Hematopoietic multipotent progenitor cell (in vitro differentiated cells): ENCODE measurements around the gene ARHGAP15. TPM values are rescaled to one million over a fixed set of nuclear protein-coding genes. Genes with fewer than 3 reads are reported as not detected.
A peak's percentile ranks its signal among the peaks of the same experiment; 100 is the strongest.

Experiments used
- DNase-seq, 3 donors: peaks; one replicate each; pipeline ENCODE4 v3.0.0-alpha.2; 2011 to 2015; ENCODE audit warnings: low read depth in 2 of 3, low spot score in 2 of 3
- total RNA-seq: library from RNA; depleted of rRNA; stranded (reverse); fragments of >200 nt; gene quantifications from one replicate; pipeline ENCODE4 v1.2.3, GENCODE V29; 2012

The ARHGAP15 gene
- total RNA-seq, 1 donor = 77.3 TPM

DNA sequence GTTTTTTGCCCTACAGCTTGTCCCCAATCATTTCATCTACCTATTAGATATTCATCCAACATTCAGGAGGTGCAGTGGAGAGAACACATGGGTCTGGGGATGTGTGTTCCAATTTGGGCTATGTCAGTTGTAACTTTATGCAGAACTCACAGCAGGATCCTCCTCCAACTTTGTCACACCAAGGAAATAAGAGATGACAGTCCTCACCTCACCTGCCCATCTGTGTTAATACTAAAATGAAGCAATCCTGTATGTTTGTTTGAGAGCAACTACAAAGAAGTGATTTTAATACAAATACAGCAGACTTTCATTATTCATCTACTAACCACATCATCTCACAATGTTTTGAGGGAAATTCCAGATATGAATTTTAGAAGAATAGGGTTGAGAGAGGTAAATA lies 126.7 kb downstream of the ARHGAP15 start:
- no peak for DNase-seq

- DNase-seq = peak in 2 of 3 donors; percentile 55 to 75
These were observed 129.1 kb downstream of the ARHGAP15 start for GRCh38 chr2:143258126-143258892.

- peak in 2 of 3 donors; percentile 77 to 84 for DNase-seq
These were observed 130.2 kb downstream of the ARHGAP15 start for GRCh38 chr2:143259368-143259958.

DNA sequence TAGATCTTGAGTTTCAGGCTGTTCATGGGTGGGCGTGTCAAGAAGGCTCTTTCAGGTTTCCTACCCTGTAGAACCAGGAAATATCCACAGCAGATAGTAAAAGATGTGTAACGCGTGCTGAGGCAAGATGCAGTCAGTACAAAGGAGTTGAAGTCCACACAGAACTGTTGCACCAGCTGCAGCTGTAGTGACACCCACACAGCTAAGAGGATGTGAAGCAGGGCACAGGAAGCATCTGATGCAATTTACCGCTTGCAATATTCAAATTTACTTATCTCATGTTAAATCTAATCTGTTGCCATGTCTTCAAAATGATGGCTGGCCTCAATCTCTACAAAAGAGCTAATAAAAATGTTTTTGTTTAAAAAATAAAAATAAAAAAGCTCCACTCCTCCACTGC lies 132.8 kb downstream of the ARHGAP15 start:
- DNase-seq = peak in 2 of 3 donors; percentile 53 to 71

GRCh38 chr2:143262389-143262788 lies 133.2 kb downstream of the ARHGAP15 start:
- DNase-seq = no peak

- DNase-seq = no peak
These were observed 133.9 kb downstream of the ARHGAP15 start for GRCh38 chr2:143263066-143263625.

DNA sequence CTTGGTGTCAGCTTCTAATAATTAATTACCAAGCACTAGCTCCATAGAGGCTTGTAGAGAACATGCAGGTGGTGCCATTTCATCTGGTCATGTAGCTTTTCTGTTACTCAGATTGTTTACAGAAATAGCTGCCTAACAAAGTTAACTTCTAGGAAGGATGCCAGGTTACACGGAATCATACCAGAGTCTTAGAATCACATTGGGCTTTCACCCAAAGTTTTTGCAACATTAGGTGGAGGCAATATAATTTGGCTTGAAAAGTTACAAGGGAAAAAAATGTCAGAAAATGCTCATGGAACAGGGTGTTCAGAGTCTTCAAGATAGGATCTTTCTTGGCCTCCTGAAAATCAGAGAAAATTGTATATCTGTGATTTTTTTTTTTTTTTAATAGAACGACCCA lies 135.6 kb downstream of the ARHGAP15 start:
- no peak for DNase-seq

DNA sequence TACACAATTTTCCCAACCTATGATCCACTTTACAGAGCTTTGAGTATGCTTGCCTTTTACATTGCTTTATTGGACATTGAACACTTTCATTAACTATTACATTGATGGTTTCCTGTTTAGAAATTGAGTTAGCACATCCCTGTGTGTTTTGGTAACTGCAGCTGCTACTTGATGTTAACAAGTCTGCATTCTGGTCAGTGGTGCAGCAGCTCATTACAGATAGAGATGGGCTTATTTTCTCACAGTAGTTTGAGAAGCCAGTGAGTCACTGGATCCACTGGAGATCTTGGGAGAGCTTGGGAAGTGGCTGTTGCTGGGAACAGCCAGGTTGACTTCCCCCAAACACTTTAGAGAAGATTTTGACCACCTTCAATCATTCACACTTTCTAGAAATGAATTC lies 150.5 kb downstream of the ARHGAP15 start:
- DNase-seq = no peak

DNA sequence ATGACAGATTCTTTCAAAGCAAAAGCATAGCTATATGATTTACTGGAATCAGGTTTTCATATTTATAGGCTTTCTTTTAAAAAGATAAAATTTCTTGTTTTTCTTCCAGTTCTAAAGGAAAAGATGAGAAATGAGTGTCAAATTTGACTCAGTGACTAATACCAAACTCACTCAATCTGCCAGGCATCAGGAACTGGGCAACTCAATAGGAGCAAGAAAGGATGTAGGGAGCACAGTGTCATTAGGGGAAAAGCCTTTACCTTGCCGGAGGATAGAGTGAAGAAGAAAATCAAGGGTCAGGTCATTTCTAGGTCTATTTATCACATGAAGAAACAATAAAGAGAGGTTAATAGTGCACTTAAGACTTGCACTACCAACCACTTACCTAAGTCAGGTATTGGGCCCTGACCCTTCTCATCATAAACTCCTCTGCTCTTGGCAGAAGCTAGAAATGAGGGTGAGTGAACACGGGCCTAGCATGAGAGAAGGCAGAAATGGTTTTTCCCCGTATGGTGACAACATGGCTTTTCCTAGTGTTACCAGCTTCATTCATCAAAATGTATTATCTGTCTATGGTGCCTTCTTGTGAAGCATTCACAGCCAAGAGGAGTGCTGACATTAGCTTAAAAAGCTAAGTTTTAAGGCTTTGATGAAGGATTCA lies 151.0 kb downstream of the ARHGAP15 start:
- DNase-seq = no peak

GRCh38 chr2:143282684-143283083 lies 153.5 kb downstream of the ARHGAP15 start:
- peak in 1 of 3 donors; percentile 17 for DNase-seq

- peak in 2 of 3 donors; percentile 57 to 67 for DNase-seq
These were observed 155.0 kb downstream of the ARHGAP15 start for GRCh38 chr2:143284087-143284675.

- DNase-seq = no peak
These were observed 159.8 kb downstream of the ARHGAP15 start for GRCh38 chr2:143289025-143289424.

DNA sequence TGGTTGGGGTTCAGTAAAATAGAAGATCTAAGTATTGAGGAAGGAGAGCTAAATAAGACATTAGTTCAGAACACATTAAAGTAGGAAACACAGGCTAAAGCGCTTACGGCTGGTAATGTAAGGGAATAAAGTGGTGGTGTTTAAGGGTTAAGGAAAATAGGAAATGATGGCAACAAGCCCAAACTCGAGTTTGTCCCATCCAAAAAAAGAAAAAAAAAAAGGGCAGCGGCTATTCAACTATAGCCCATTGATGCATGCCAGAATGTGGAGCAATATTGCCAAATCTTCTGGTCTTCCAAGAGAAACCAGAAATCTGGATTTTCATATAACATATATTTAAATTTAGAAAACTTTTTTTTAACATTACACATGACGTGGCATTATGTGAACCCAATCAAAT lies 161.0 kb downstream of the ARHGAP15 start:
- no peak for DNase-seq

DNA sequence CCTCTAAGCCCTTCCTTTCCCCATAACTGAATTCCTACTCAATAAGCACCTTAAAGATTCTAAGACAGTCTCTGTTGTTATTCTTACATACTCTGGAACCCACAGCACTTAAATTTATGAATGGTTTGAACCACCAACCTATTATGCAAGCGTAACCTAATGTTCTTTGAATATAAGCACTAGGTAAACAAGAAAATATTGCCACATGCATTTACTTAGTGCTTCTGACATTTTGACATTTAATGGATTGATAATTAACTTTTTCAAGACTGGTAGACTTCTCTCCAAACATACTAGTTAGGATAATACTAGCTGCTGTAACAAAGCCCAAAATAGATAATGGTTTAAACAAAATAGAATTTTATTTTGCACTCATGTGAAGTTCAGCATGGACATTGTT lies 164.8 kb downstream of the ARHGAP15 start:
- no peak for DNase-seq

GRCh38 chr2:143296089-143296488 lies 166.9 kb downstream of the ARHGAP15 start:
- peak in 2 of 3 donors; percentile 3 to 51 for DNase-seq

DNA sequence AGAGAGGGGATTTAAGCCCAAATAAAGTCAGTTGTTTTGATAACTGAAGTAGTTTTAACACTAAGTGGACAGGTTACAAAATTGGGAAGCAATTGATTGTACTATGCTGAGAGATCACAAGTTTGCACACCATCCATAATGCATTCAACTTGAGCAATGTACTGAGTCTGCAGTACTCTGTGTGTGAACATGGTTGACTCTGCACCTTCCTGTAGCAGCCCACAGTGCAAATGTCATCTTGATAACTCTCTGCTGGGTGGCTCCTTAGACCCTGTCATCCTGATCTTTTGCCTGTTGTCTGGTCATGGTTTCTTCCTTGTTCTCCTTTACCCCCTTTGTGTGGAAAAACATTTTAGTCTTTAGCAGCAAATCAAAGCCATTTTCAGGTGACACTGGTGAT lies 168.0 kb downstream of the ARHGAP15 start:
- DNase-seq = no peak

DNA sequence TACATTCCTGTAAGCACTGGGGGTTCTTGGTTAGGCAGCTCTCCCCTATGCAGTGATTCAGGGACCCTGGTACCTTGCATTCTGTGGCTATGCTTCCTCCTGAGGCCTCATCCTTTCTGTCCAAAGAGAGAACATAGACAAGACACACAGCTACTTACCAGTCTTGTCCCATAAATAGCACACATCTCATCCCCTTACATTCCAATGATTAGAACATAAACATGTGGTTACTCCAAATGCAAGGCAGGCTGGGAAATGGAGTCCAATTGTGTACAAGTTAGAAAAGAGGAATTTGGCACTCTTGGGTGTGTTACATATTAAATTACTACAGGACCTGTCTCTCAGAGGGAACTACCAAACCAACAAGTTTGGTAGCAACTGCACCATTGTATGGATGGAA lies 171.3 kb downstream of the ARHGAP15 start:
- no peak for DNase-seq

GRCh38 chr2:143311426-143311825 lies 182.2 kb downstream of the ARHGAP15 start:
- no peak for DNase-seq

- DNase-seq = no peak
These were observed 183.2 kb downstream of the ARHGAP15 start for GRCh38 chr2:143312441-143312840.

GRCh38 chr2:143313861-143314260 lies 184.6 kb downstream of the ARHGAP15 start:
- DNase-seq = no peak

DNA sequence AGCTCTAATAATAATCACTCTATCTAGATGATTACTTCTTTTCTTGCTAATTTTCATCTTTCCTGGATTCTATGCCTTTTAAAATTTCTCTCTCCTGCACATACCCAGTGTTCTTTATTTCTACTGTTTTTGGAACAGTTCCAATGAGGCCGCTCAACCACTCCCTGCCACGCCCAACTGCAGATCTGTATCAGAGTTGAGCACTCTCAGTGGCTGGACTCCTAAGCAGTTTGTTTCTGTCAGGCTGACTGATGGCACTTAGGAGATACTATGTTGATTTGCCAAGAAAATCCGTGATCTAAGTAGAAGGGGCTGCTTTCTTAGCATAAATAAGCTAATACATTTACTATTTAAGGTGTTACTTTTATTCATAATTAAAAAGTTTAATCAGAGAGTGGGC lies 192.8 kb downstream of the ARHGAP15 start:
- peak in 1 of 3 donors; percentile 6 for DNase-seq
